ENCODE results near the gene LDB2.

LDB2 gene

DNA sequence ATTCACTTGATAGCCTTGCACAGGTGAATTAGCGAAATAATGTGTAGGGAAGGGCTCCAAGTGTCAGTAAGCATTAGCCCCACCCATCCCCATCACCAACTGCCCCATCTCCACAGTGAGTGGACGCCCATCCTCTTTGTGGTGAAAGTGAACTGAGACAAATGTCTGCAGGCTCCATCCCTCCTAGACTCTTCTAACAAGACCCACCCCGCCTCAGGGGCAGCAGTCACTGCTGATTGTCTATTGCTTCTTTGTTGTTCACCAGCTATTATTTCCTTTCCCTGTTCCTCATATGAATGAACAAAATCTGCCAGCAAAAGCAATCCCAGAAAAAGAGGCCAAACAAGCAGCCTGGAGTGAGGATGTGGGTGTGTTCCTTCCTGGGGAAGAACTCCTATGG lies 96.4 kb downstream of the LDB2 start:
- DNase-seq (ENCODE audit: low read depth in 3 of 3): no peak

DNA sequence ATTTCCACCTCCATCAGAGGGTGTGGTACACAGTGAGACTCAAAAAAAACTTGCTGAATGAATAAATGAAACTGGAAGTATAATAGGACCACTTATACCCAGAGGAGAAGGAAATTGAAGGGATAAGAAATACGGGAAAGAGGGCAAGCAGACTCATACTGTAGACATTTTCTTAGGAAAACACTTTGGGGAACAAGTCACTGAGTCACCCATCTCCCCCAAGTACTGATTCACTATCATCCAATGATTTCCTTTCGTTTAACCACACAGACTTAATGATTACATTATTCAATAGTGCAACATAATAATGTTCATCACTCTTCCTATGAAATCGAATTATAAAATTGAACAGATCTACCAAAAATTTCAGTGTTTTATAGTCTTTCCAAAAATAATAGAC lies 97.1 kb downstream of the LDB2 start:
- no peak for DNase-seq (ENCODE audit: low read depth in 3 of 3)

DNA sequence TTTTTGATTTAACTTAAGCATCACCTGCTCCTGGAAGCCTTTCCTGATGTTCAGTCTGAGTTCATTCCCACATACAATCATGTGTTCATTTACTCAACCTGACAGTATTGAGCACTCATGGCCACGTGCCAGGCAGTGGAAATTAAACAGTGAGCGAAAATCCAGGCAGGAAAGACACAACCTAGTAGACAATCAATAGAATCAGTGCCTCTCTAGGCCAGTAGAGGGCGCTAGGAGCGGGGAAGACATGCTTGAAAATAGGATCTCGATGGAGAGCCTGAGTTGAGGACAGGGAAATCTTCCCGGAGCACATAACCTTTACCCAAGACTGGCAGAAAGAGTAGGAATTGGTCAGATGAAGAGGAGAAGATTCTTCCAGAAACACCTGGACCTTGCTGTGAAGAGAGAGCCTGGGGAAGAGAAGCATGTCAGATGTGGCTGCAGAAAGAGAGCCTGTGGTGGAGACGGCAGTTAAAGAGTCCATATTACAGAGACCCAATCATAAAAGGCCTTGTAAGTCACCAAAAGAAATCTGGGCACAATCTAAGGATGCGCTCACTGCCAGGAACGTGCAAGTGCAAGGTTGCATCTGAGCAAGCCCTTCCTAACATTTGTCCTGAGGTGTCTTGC lies 103.5 kb downstream of the LDB2 start:
- peak in 1 of 3 experiments; percentile 19 for DNase-seq (ENCODE audit: low read depth in 3 of 3)

DNA sequence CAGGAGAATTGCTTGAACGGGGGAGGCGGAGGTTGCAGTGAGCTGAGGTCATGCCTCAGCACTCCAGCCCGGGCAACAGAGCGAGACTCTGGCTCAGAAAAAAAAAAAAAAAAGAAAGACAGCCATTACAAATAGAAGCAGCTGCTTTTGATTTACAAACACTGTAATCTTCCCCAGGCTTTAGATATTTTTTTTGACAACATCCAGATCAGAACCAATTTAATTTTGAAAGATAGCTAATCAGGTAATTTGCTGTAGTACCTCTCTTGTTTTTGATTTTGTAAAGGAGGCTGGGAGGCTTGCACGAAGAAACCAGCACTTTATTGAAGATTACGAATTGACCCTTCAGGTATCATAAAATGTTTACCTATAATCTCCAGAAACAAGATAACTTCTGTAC lies 107.0 kb downstream of the LDB2 start:
- no peak for DNase-seq (ENCODE audit: low read depth in 3 of 3)

- DNase-seq (ENCODE audit: low read depth in 3 of 3): no peak
Observed at GRCh38 chr4:16790508-16790907, 107.9 kb downstream of the LDB2 start.

DNA sequence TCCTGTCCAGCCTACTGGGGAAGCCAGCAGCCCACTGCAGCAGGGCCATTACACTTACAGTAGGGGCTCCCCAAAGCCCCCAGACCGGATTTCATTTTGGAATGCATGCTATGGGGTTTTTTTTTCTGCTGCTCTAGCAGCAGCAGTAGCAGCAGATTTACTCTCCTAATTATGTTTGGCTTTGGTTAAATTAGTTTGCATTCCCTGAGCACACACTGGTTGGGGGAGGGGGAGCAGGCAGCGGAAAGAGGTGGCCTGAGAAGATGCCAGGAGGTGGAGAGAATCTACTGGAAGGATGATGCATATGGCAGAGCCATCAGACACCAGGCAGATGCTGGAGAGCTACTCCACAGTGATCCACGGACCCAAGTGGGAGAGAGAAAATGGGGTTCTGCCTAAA lies 109.6 kb downstream of the LDB2 start:
- no peak for DNase-seq (ENCODE audit: low read depth in 3 of 3)

- DNase-seq (ENCODE audit: low read depth in 3 of 3): no peak
Observed at GRCh38 chr4:16785793-16786527, 112.5 kb downstream of the LDB2 start.

DNA sequence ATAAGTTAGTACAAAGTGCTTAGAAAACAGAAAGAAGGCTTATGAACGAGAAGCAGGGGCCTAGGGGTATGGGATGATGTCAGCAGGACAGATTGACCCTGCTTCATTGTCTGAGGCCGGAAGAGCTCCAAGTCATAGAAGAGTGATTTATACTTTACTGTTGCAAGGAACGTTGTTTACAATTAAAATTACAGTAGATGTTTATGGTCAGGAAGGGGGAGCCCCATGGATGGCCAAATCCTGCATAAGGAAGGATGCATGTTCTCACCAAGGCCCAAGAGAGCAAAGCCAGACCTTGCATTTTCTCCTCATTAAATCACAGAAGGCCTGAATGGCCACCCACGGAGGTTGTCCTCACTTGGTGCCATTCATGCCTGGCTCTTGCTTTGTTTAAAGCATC lies 115.3 kb downstream of the LDB2 start:
- no peak for DNase-seq (ENCODE audit: low read depth in 3 of 3)

GRCh38 chr4:16779028-16779675 lies 119.3 kb downstream of the LDB2 start:
- no peak for DNase-seq (ENCODE audit: low read depth in 3 of 3)

GRCh38 chr4:16777726-16778125 lies 120.7 kb downstream of the LDB2 start:
- no peak for DNase-seq (ENCODE audit: low read depth in 3 of 3)

DNA sequence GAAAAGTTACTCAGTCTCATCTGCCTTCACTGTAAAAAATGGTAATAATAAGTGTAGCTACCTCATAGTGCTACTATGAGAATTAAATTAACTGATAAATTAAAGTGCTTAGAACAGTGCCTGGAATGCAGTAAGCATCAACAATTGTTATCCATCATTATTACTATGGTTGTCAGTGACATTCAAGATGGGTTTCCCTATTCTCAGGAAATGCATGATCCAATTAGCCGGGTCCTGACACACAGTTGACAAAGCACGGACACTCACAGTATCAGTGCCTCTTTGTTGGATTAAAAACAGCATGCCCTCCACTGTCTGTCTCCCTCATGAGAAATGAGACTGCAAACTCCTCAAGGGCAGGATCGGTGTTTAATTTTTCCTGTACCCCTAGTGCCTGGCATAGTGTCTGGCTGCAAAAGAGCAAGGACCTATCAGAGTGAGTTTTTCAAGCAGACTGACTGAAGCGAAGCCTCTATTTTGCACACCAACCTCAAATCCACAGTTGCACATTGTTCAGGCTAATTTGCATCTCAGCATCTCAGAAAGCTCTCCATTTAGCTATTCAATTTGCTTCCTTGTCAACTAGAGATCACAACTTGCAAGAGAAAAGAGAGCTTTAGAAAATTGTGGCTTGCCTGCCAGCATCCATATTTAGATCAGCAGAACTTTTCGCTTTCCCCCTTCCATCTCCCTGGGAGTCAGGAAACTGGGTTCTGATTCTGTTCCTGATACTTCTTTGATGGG lies 122.9 kb downstream of the LDB2 start:
- no peak for DNase-seq (ENCODE audit: low read depth in 3 of 3)

DNA sequence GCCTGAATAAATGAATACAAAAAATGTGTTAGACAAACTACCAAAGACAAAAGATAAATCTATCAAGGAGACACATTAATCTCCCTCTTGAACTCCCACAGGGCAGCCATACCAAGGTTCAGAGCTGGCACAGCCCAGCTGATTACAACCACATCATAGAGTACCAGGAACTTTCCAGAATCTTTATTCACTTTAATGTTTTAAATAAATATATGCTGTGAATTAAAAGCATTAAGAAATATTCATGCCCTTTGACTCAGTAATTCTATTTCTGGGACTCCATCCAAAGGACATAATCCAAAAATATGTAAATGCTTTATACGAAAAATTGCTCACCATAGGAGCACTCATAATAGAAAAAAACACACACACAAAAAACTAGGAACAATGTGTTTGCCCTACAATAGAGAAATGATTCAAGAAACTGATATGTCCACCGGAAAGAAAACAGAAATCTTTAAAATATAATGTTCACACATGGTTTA lies 126.0 kb downstream of the LDB2 start:
- no peak for DNase-seq (ENCODE audit: low read depth in 3 of 3)

DNA sequence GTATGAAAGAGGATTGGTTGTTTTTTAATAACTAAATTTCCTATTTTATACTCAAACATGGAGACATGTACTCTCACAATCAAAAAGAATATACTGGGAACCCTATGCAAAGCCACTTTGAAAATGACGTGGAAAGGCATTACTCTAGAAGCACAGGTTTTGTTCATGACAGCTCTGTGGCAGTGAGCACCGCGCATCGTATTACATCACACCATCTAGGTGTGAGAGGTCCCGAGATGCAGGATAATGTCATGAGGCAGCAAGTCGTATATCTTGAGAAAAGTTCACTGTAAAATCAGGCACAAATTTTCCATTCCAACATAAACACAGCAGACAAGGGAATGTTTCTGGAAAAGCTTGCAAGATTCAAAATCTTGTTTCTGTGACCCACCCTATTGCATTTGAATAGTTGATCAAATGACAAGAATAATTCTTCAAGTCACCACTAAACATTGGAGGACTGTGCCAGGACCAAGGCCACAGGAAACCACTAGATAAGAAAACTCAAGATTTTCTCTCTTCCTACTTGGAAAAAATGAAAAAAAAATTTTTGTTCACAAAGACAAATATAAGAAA lies 127.6 kb downstream of the LDB2 start:
- DNase-seq (ENCODE audit: low read depth in 3 of 3): no peak

GRCh38 chr4:16767861-16768260 lies 130.6 kb downstream of the LDB2 start:
- no peak for DNase-seq (ENCODE audit: low read depth in 3 of 3)

DNA sequence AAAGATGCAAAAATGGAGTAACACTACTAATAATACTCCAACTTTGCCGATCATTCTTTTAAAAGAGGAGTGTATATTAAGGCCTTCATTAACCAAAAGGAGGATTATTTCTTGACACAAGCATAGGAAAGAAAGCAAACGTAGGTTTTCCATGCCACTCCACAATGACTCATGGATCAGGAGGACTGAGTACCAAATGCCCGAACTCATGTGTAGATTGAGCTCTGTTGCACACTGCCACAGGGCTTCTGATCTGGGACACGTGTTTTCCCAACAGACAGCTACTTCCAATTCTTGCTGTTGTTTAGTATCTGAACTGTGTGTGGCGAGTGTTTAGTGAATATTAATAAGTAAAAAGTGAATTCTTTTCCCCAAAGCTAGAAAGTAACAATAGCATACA lies 131.2 kb downstream of the LDB2 start:
- DNase-seq (ENCODE audit: low read depth in 3 of 3): no peak

GRCh38 chr4:16765546-16765945 lies 132.9 kb downstream of the LDB2 start:
- no peak for DNase-seq (ENCODE audit: low read depth in 3 of 3)

DNA sequence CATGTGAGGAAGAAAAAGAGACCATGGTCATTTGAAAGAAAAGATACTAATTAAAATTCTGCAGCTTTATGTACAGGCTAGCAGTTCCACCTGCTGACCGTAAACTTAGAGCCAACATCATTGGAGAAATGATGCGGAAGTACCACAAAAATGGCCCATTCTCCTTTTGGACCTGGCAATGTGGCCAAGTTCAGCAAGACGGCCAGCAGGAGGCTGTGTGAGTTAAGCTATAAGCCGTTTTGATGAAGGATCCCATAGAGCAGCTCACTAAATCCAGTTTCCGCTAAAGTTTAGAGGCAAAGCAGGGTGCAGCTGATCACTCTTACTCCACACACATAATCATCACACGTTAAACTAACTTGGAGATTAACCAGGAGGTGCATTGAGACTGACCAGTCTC lies 133.8 kb downstream of the LDB2 start:
- no peak for DNase-seq (ENCODE audit: low read depth in 3 of 3)

DNA sequence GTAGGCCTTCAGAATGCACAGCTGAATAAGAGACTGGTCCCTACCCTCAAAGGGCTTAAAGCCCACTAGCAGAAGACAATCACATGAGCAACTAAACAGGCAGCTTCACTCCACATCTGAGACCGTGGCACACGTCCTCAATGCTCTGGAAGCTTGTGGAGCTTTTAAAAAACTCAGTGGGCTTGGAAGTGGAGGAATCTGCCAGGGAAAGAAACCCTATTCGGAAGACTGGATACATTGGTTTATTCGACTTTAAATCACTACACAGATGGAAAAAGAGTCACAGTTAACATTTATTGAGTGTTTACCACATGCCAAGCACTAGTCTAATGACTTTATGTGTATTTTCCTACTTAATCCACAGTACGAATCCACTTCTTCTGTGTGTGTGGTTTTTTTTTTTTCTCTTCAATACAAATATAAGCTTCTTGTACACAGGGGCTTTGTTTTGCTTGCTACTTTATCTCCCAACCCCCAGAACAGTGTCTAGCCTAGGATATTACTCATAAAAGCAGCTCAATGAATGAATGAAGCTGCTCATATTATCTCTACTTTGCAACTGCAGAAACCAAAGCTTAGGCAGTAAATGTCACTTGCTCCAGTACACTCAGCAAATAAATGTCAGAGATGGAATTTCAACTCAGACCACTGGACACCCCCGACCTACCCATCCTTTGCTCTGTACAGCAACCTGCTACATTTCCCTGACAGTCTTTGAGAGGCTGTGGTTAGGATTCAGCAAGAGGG lies 137.7 kb downstream of the LDB2 start:
- no peak for DNase-seq (ENCODE audit: low read depth in 3 of 3)

DNA sequence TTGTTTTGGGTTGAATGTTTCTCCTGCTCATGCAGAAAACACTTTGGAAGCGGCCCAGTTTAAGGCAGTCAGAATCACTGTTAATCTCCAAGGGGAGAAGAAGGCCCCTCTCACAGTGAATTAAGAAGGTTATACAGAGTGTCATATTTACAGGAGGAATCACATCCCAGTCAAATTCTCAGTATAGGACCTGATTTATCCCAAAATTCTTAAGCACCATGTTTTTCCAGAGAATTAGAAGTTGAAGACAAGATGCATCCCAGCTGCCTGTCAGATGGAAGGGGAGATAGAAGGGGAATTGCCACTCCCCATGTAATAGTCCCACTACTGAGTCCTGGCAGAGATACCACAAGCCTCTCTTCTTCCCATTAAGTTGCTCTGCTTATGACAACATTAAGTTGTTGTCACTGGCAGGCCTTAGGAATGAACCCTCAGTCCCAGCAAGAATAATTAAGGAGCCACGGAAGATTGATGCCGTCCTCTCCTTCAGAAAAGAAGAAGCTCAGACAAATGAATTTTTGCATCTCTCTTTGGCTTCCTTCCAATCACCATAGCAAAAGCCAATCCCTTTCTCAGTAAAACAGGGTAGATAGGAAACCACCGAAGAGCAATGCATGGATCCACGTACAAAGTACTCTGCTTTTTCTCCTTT lies 138.4 kb downstream of the LDB2 start:
- DNase-seq (ENCODE audit: low read depth in 3 of 3): no peak

- no peak for DNase-seq (ENCODE audit: low read depth in 3 of 3)
Observed at GRCh38 chr4:16758816-16759215, 139.6 kb downstream of the LDB2 start.

DNA sequence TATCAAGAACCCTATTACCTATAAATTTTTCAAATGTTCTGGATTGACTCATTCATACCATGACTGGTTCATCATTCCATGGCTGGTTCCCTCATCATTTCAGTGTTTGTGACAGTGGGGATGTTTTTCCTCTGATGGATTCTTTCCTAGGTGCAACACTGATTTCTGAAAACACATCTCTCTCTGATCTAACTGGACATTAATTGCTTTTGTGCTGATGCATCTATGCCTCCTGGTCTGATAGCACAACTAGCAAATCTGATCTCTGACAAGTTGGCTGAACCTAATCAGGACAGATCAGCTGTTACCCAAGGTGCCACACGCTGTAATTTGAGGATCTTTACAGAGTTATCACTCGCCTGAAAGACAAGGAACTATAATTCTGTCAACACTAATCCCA lies 140.2 kb downstream of the LDB2 start:
- no peak for DNase-seq (ENCODE audit: low read depth in 3 of 3)
